DOHH2 (cell line): Measurements from ENCODE around the gene C16orf95.

Experiments used
- EZH2phosphoT487 ChIP-seq: fragments of 200-600 bp; sonication (generic); IDR thresholded peaks from 2 replicates; pipeline ENCODE4 v1.6.1; 2017; ENCODE audit warnings: borderline replicate concordance, mild to moderate bottlenecking, antibody characterized with exemption, low read length, moderate library complexity, mixed read lengths
- TF ChIP-seq, protein P1 (sequence below): fragments of 200-600 bp; sonication (generic); IDR thresholded peaks from one replicate; pipeline ENCODE4 v1.5.1; 2014; ENCODE audit warnings: antibody characterized with exemption, mild to moderate bottlenecking, low read depth, low read length; ENCODE audit not compliant: poor library complexity, severe bottlenecking

DNA sequence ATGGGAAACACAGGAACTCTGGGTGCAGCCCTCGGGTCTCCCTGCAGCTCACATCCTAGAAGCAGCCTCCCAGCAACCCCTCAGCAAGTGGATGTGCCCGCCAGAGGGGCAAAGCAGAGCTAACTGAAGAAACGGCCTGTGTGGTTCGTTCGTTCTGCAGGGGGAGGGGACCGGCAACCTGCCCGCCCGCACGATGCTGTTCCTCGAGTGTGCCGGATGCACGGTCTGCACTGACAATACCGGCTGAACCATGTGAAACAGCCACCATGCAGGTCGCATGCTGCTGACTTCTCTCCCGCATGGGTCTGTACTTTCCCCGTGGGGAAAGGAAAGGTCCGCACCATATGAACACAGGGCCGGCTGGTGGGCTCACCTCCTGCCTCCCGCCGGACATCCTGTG lies 25.3 kb upstream of the C16orf95 start:
- TF ChIP-seq, protein P1, sequence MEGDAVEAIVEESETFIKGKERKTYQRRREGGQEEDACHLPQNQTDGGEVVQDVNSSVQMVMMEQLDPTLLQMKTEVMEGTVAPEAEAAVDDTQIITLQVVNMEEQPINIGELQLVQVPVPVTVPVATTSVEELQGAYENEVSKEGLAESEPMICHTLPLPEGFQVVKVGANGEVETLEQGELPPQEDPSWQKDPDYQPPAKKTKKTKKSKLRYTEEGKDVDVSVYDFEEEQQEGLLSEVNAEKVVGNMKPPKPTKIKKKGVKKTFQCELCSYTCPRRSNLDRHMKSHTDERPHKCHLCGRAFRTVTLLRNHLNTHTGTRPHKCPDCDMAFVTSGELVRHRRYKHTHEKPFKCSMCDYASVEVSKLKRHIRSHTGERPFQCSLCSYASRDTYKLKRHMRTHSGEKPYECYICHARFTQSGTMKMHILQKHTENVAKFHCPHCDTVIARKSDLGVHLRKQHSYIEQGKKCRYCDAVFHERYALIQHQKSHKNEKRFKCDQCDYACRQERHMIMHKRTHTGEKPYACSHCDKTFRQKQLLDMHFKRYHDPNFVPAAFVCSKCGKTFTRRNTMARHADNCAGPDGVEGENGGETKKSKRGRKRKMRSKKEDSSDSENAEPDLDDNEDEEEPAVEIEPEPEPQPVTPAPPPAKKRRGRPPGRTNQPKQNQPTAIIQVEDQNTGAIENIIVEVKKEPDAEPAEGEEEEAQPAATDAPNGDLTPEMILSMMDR = no peak
- TF ChIP-seq EZH2phosphoT487 = no peak
